Thyroid gland (tissue), 4 donors: ENCODE measurements around the gene MEGF6. TPM values are rescaled to one million over a fixed set of nuclear protein-coding genes. Genes with fewer than 3 reads are reported as not detected.

Experiments
- DNase-seq, 2 donors: peaks; one replicate each; pipeline ENCODE4 v3.0.0-alpha.2; 2019
- H3K27ac ChIP-seq, 3 donors: fragments of 200-600 bp; sonication (generic); 1 replicate in 2 of 3; 2 replicates in 1 of 3; pipeline ENCODE4 v1.5.1; 2016 to 2019; ENCODE audit warnings: mild to moderate bottlenecking in 1 of 3, moderate library complexity in 1 of 3
- H3K27me3 ChIP-seq: fragments of 200-600 bp; sonication (generic); one replicate; pipeline ENCODE4 v1.5.1; 2019
- H3K36me3 ChIP-seq, 2 donors: fragments of 200-600 bp; sonication (generic); one replicate each; pipeline ENCODE4 v1.5.1; 2016 to 2019
- H3K4me1 ChIP-seq, 2 donors: fragments of 200-600 bp; sonication (generic); one replicate each; pipeline ENCODE4 v1.5.1; 2017 to 2019
- H3K4me3 ChIP-seq, 3 donors: fragments of 200-600 bp; sonication (generic); replicated peaks in 1 of 3; 1 replicate in 2 of 3; 2 replicates in 1 of 3; pipeline ENCODE4 v1.5.1; 2016; ENCODE audit warnings: mild to moderate bottlenecking in 1 of 3
- H3K9me3 ChIP-seq: fragments of 200-600 bp; sonication (generic); one replicate; pipeline ENCODE4 v1.5.1; 2017
- CTCF ChIP-seq, 6 experiments: fragments of 200-600 bp in 3 of 6; fragments of 450-650 bp in 3 of 6; sonication (generic) in 3 of 6; IDR thresholded peaks; one replicate each; pipeline ENCODE4 v1.5.1; 2016 to 2019; ENCODE audit warnings: antibody characterized with exemption in 6 of 6, mild to moderate bottlenecking in 2 of 6, inconsistent platforms in 1 of 6, moderate library complexity in 1 of 6
- POLR2A ChIP-seq, 2 donors: fragments of 450-650 bp; IDR thresholded peaks; one replicate each; pipeline ENCODE4 v1.6.1; 2017; ENCODE audit warnings: antibody characterized with exemption in 2 of 2, mild to moderate bottlenecking in 2 of 2, moderate library complexity in 1 of 2
- WGBS, 2 donors: methylation state at CpG; one replicate each; pipeline ENCODE4 v1.1.5; 2017; 5-methylcytosine and 5-hydroxymethylcytosine counted together
- intact Hi-C: fragments of 100-400 bp; cut with DNase I; formaldehyde crosslinking; loops from one replicate; pipeline ENCODE4 v1.15.1; 2023
- total RNA-seq, 4 donors: library from RNA; depleted of rRNA; stranded (reverse); fragments of >200 nt; gene quantifications; one replicate each; pipeline ENCODE4 v1.2.3, GENCODE V29; 2016

MEGF6 gene
- total RNA-seq, 4 donors from 2014 or later = 9.4 to 25.8 (median 21.8) TPM

- no peaks in the 10 kb centered on the region for H3K36me3 ChIP-seq
- no peak overlapping the region for H3K27ac ChIP-seq
- DNase-seq = no peak
- TF ChIP-seq CTCF (IDR thresholded peaks at IDR 0.05) = no peak
- no peak for TF ChIP-seq POLR2A (IDR thresholded peaks at IDR 0.05)
- H3K27me3 ChIP-seq = no peaks in the 10 kb centered on the region
- H3K9me3 ChIP-seq = no peaks in the 10 kb centered on the region
- peaks cover 26 to 31% of the 10 kb centered on the region in 2 donors for H3K4me1 ChIP-seq
- H3K4me3 ChIP-seq = no peak overlapping the region
- WGBS, 2 donors = 78 to 85% methylated on average over 10 of the region's 10 CpGs
- intact Hi-C loops = no loop called here
These were observed 17.6 kb downstream of the MEGF6 start for GRCh38 chr1:3593745-3594144.

GRCh38 chr1:3593334-3593733, 18.0 kb downstream of the MEGF6 start:
- Histone ChIP-seq H3K27ac (no peak overlapping the region), H3K9me3 (no peaks in the 10 kb centered on the region), H3K36me3 (no peaks in the 10 kb centered on the region), H3K4me3 (no peak overlapping the region), H3K27me3 (no peaks in the 10 kb centered on the region), H3K4me1 (peaks cover 22 to 27% of the 10 kb centered on the region in 2 donors)
- WGBS, 2 donors = 82% methylated on average over 7 of the region's 17 CpGs; no CpG with 5 or more reads in 1 of the 2 donors
- no peak for TF ChIP-seq POLR2A (IDR thresholded peaks at IDR 0.05)
- TF ChIP-seq CTCF (IDR thresholded peaks at IDR 0.05) = no peak
- DNase-seq = no peak
- intact Hi-C loops = no loop called here

- 80 to 86% methylated on average over 14 to 20 of the region's 33 CpGs for WGBS, 2 donors
These were observed 20.1 kb downstream of the MEGF6 start for GRCh38 chr1:3590951-3591865.

GRCh38 chr1:3590139-3590763, 21.1 kb downstream of the MEGF6 start:
- no peak for TF ChIP-seq CTCF (IDR thresholded peaks at IDR 0.05)
- no peak for TF ChIP-seq POLR2A (IDR thresholded peaks at IDR 0.05)
- 13 to 39% methylated on average over 20 to 21 of the region's 27 CpGs for WGBS, 2 donors
- DNase-seq = peak; percentile 64 to 67

More at GRCh38 chr1:3590951-3591865, 20.1 kb downstream of the MEGF6 start:
- peak overlapping the region in 1 of 3 donors; percentile 43 for H3K27ac ChIP-seq
- H3K27me3 ChIP-seq = no peaks in the 10 kb centered on the region
- intact Hi-C loops = no loop called here
- DNase-seq = no peak
- peaks cover 11 to 13% of the 10 kb centered on the region in 2 donors for H3K4me1 ChIP-seq
- H3K4me3 ChIP-seq = no peak overlapping the region
- TF ChIP-seq CTCF (IDR thresholded peaks at IDR 0.05) (no peak), POLR2A (IDR thresholded peaks at IDR 0.05) (no peak)
- H3K36me3 ChIP-seq = no peaks in the 10 kb centered on the region
- H3K9me3 ChIP-seq = no peaks in the 10 kb centered on the region

GRCh38 chr1:3588395-3588794, 22.9 kb downstream of the MEGF6 start:
- WGBS, 2 donors = 82 to 86% methylated on average over 5 of the region's 5 CpGs
- DNase-seq = no peak
- H3K4me3 ChIP-seq = no peak overlapping the region
- TF ChIP-seq POLR2A (IDR thresholded peaks at IDR 0.05) (no peak), CTCF (IDR thresholded peaks at IDR 0.05) (no peak)
- no peaks in the 10 kb centered on the region for H3K36me3 ChIP-seq
- H3K27ac ChIP-seq = no peak overlapping the region
- no peaks in the 10 kb centered on the region for H3K27me3 ChIP-seq
- intact Hi-C loops = no loop called here
- H3K4me1 ChIP-seq = peaks cover 11 to 13% of the 10 kb centered on the region in 2 donors
- H3K9me3 ChIP-seq = no peaks in the 10 kb centered on the region

More at GRCh38 chr1:3590139-3590763, 21.1 kb downstream of the MEGF6 start:
- intact Hi-C loops = no loop called here
- Histone ChIP-seq H3K4me3 (no peak overlapping the region), H3K36me3 (no peaks in the 10 kb centered on the region), H3K27me3 (no peaks in the 10 kb centered on the region), H3K4me1 (peaks cover 11 to 13% of the 10 kb centered on the region in 2 donors), H3K27ac (peak overlapping the region in 1 of 3 donors; percentile 43), H3K9me3 (no peaks in the 10 kb centered on the region)
